ENCODE results near the gene F3.

The F3 gene

DNA sequence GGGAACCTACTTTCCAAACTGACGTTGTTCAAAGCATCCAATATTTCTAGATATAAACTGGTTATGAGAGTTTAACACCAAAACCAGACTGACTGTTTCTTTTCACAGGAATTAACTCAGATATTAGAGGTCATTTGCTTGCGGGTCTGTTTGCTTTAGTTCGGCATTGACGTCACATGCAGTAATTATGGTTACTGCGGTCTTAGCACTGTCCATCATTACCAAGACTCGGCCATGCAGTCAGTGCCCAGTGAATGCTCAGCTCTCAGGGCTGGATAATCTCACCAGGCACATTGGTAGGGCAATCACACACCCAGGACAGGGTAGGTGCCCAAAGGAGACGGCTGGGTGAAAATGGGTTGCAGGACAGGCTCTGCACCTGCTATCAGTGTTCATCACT is 9.9 kb upstream of the F3 start:
- H3K27ac ChIP-seq (ENCODE audit: low read depth, low read length) = no peak overlapping the region

DNA sequence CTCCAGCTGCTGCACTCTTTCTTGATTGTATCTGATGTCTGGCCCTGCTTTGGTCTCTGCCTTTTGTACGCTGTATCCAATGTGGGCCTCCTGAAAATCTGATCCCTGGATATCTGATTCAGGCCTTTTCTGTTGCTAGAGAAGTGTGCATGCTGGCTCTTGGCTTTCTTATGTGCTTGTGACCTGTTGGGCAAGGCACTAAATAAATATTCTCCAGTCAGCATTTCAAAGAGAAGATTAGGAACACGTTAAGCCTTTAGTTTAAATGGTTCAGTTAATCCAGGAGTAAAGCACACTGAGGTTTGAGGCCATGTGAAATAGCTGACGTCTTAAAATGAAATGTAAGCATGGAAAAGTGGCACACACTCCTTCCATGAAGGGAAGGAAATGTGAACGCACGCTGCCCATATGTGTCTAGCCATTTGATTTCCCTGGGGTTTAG is 9.3 kb upstream of the F3 start:
- H3K36me3 ChIP-seq (ENCODE audit: control insufficient read depth, insufficient read depth, low read length) = no peaks in the 10 kb centered on the region
- H3K4me3 ChIP-seq (ENCODE audit: low read length) = no peak overlapping the region
- no peak for DNase-seq
- H3K27me3 ChIP-seq (ENCODE audit: insufficient read depth, low read length, poor library complexity) = no peaks in the 10 kb centered on the region
- no peak overlapping the region for H3K9ac ChIP-seq (ENCODE audit: low read length)
- H3K18ac ChIP-seq (ENCODE audit: low read length) = peak overlapping the region; percentile 9
- no peaks in the 10 kb centered on the region for H3K79me1 ChIP-seq (ENCODE audit: low read length)
- H2BK15ac ChIP-seq (replicated peaks; ENCODE audit: low read depth) = no peak overlapping the region
- no peak overlapping the region for H2AK5ac ChIP-seq (ENCODE audit: low read length)
- H4K8ac ChIP-seq (ENCODE audit: low read depth, low read length) = no peak overlapping the region
- H3K56ac ChIP-seq (ENCODE audit: low read length) = no peak overlapping the region
- no peaks in the 10 kb centered on the region for H3K79me2 ChIP-seq (ENCODE audit: control insufficient read depth, insufficient read depth, low read length)
- no peak overlapping the region for H2BK120ac ChIP-seq (ENCODE audit: low read depth, low read length)
- H3K4ac ChIP-seq (ENCODE audit: low read depth, low read length) = no peak overlapping the region
- no peak overlapping the region for H3K27ac ChIP-seq (ENCODE audit: low read depth, low read length)
- no peak overlapping the region for H2BK5ac ChIP-seq (ENCODE audit: low read length)
- H4K5ac ChIP-seq (ENCODE audit: low read length) = no peak overlapping the region
- H3K23ac ChIP-seq (ENCODE audit: low read length) = no peak overlapping the region
- H3K4me2 ChIP-seq (ENCODE audit: low read length) = no peak overlapping the region
- peaks cover 11% of the 10 kb centered on the region for H3K4me1 ChIP-seq (ENCODE audit: control insufficient read depth, low read depth, low read length)
- no CpG with 5 or more reads among the region's 5 CpGs for WGBS (ENCODE audit: extremely low coverage, insufficient coverage, low lambda C conversion rate)

More for the DNA sequence above, 9.9 kb upstream of the F3 start:
- Histone ChIP-seq H3K18ac (ENCODE audit: low read length) (no peak overlapping the region), H2AK5ac (ENCODE audit: low read length) (no peak overlapping the region), H2BK15ac (replicated peaks; ENCODE audit: low read depth) (no peak overlapping the region), H3K56ac (ENCODE audit: low read length) (no peak overlapping the region), H3K36me3 (ENCODE audit: control insufficient read depth, insufficient read depth, low read length) (no peaks in the 10 kb centered on the region), H3K27me3 (ENCODE audit: insufficient read depth, low read length, poor library complexity) (no peaks in the 10 kb centered on the region), H3K4me1 (ENCODE audit: control insufficient read depth, low read depth, low read length) (peaks cover 11% of the 10 kb centered on the region), H4K5ac (ENCODE audit: low read length) (no peak overlapping the region), H4K8ac (ENCODE audit: low read depth, low read length) (no peak overlapping the region), H3K4me3 (ENCODE audit: low read length) (no peak overlapping the region), H2BK5ac (ENCODE audit: low read length) (no peak overlapping the region), H3K79me2 (ENCODE audit: control insufficient read depth, insufficient read depth, low read length) (no peaks in the 10 kb centered on the region), H3K4ac (ENCODE audit: low read depth, low read length) (no peak overlapping the region), H3K23ac (ENCODE audit: low read length) (no peak overlapping the region), H3K79me1 (ENCODE audit: low read length) (no peaks in the 10 kb centered on the region), H3K4me2 (ENCODE audit: low read length) (no peak overlapping the region), H3K9ac (ENCODE audit: low read length) (no peak overlapping the region), H2BK120ac (ENCODE audit: low read depth, low read length) (no peak overlapping the region)
- no peak for DNase-seq
- no CpG with 5 or more reads among the region's 7 CpGs for WGBS (ENCODE audit: extremely low coverage, insufficient coverage, low lambda C conversion rate)

DNA sequence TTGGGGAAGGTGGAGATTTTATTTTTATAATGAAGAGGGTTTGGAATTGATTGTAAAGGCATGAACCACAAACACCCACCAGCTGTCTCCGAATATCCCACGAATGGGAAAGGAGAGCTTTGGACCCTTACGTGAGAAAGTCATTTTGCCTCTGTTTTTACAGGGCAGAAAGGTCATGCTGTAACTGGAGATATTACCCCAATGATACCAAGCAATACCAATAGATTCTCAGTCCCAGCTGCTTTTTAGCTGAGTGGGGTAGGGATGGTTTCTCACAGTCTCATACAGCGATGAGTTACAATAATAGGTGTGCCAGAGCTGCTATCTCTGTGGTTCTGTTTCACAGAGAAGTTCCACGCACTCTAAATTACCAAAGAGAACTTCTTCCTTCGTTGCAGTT is 8.8 kb upstream of the F3 start:
- H3K9ac ChIP-seq (ENCODE audit: low read length) = no peak overlapping the region
- no peak overlapping the region for H3K23ac ChIP-seq (ENCODE audit: low read length)
- no peak for DNase-seq
- H4K5ac ChIP-seq (ENCODE audit: low read length) = no peak overlapping the region
- H3K56ac ChIP-seq (ENCODE audit: low read length) = no peak overlapping the region
- no peak overlapping the region for H3K4ac ChIP-seq (ENCODE audit: low read depth, low read length)
- WGBS (ENCODE audit: extremely low coverage, insufficient coverage, low lambda C conversion rate) = no CpG with 5 or more reads among the region's 6 CpGs
- no peaks in the 10 kb centered on the region for H3K79me1 ChIP-seq (ENCODE audit: low read length)
- no peak overlapping the region for H3K4me2 ChIP-seq (ENCODE audit: low read length)
- no peak overlapping the region for H2AK5ac ChIP-seq (ENCODE audit: low read length)
- peaks cover 11% of the 10 kb centered on the region for H3K4me1 ChIP-seq (ENCODE audit: control insufficient read depth, low read depth, low read length)
- no peak overlapping the region for H3K4me3 ChIP-seq (ENCODE audit: low read length)
- H3K27me3 ChIP-seq (ENCODE audit: insufficient read depth, low read length, poor library complexity) = no peaks in the 10 kb centered on the region
- no peak overlapping the region for H3K27ac ChIP-seq (ENCODE audit: low read depth, low read length)
- no peak overlapping the region for H4K8ac ChIP-seq (ENCODE audit: low read depth, low read length)
- H3K79me2 ChIP-seq (ENCODE audit: control insufficient read depth, insufficient read depth, low read length) = no peaks in the 10 kb centered on the region
- H2BK15ac ChIP-seq (replicated peaks; ENCODE audit: low read depth) = no peak overlapping the region
- H2BK5ac ChIP-seq (ENCODE audit: low read length) = no peak overlapping the region
- H2BK120ac ChIP-seq (ENCODE audit: low read depth, low read length) = no peak overlapping the region
- no peaks in the 10 kb centered on the region for H3K36me3 ChIP-seq (ENCODE audit: control insufficient read depth, insufficient read depth, low read length)
- peak overlapping the region; percentile 9 for H3K18ac ChIP-seq (ENCODE audit: low read length)

DNA sequence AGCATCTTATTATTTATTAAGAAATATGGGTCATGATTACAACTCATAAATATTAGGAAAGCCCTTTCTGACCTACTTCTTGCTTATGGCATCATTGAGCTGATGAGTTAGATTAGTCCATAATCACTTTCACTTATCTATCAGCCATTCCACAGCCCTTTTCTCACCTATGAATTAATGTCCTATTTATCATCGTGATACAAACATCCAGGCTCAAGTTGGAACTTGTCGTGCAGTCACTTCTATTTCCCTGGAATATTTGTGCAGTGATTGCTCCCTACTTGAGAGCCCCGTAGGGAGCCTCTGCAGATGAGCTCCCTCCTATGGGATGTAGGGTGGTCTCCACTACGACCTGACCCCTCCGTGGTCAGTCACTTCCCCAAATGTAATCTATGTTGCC is 8.1 kb upstream of the F3 start:
- H2BK5ac ChIP-seq (ENCODE audit: low read length) = no peak overlapping the region
- no peak overlapping the region for H2BK15ac ChIP-seq (replicated peaks; ENCODE audit: low read depth)
- no peak overlapping the region for H2BK120ac ChIP-seq (ENCODE audit: low read depth, low read length)
- DNase-seq = no peak
- H2AK5ac ChIP-seq (ENCODE audit: low read length) = no peak overlapping the region
- no peaks in the 10 kb centered on the region for H3K79me2 ChIP-seq (ENCODE audit: control insufficient read depth, insufficient read depth, low read length)
- no peak overlapping the region for H3K23ac ChIP-seq (ENCODE audit: low read length)
- no peak overlapping the region for H3K9ac ChIP-seq (ENCODE audit: low read length)
- H3K18ac ChIP-seq (ENCODE audit: low read length) = no peak overlapping the region
- no CpG with 5 or more reads among the region's 5 CpGs for WGBS (ENCODE audit: extremely low coverage, insufficient coverage, low lambda C conversion rate)
- H3K4me3 ChIP-seq (ENCODE audit: low read length) = no peak overlapping the region
- no peak overlapping the region for H3K56ac ChIP-seq (ENCODE audit: low read length)
- no peaks in the 10 kb centered on the region for H3K27me3 ChIP-seq (ENCODE audit: insufficient read depth, low read length, poor library complexity)
- no peak overlapping the region for H3K27ac ChIP-seq (ENCODE audit: low read depth, low read length)
- H4K8ac ChIP-seq (ENCODE audit: low read depth, low read length) = no peak overlapping the region
- no peak overlapping the region for H3K4me2 ChIP-seq (ENCODE audit: low read length)
- no peaks in the 10 kb centered on the region for H3K79me1 ChIP-seq (ENCODE audit: low read length)
- no peaks in the 10 kb centered on the region for H3K36me3 ChIP-seq (ENCODE audit: control insufficient read depth, insufficient read depth, low read length)
- H3K4ac ChIP-seq (ENCODE audit: low read depth, low read length) = no peak overlapping the region
- peaks cover 11% of the 10 kb centered on the region for H3K4me1 ChIP-seq (ENCODE audit: control insufficient read depth, low read depth, low read length)
- no peak overlapping the region for H4K5ac ChIP-seq (ENCODE audit: low read length)

DNA sequence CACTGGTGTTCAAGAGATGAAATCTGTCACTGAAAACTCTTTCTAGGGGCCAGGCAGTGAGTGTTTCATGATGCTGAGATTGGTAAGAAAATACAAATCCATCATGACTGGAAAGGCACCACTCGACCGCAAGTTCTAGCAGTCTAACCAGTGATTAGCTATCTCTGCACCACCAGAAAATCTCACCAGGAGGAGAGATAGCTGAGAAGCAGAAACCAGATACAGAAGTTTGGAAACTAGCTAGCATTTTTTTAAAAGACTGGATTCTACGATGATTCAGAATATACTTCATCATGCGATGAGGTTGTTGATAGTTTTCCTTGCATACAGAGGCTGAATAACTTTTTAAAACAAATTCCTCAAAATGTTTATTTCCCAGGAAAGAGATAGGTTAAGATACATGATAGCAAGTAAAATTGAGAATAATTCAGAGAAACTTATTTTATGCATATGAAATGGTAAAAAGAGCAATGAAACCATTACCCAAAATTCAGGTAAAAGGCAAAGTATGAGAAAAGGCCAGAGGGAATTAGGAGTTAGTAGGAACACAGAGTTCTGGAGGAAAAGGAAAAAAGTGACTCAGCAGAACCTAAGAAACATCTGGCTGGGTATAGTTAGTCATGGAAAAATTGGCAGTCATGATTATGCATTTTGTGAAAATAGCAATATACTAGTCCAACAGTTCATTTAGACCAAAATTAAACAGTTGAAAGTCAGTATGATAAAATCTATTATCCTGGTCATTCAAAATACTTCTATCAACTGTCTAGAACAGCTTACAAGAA is 3.3 kb upstream of the F3 start:
- H3K27me3 ChIP-seq (ENCODE audit: insufficient read depth, low read length, poor library complexity) = no peaks in the 10 kb centered on the region
- no peak overlapping the region for H3K23ac ChIP-seq (ENCODE audit: low read length)
- H3K9ac ChIP-seq (ENCODE audit: low read length) = no peak overlapping the region
- peaks cover 2% of the 10 kb centered on the region for H3K4me1 ChIP-seq (ENCODE audit: control insufficient read depth, low read depth, low read length)
- no peak overlapping the region for H4K5ac ChIP-seq (ENCODE audit: low read length)
- no peaks in the 10 kb centered on the region for H3K36me3 ChIP-seq (ENCODE audit: control insufficient read depth, insufficient read depth, low read length)
- H3K56ac ChIP-seq (ENCODE audit: low read length) = no peak overlapping the region
- H2BK120ac ChIP-seq (ENCODE audit: low read depth, low read length) = no peak overlapping the region
- H3K4ac ChIP-seq (ENCODE audit: low read depth, low read length) = no peak overlapping the region
- no peak overlapping the region for H3K4me2 ChIP-seq (ENCODE audit: low read length)
- H4K8ac ChIP-seq (ENCODE audit: low read depth, low read length) = no peak overlapping the region
- peaks cover 5% of the 10 kb centered on the region for H3K79me2 ChIP-seq (ENCODE audit: control insufficient read depth, insufficient read depth, low read length)
- WGBS (ENCODE audit: extremely low coverage, insufficient coverage, low lambda C conversion rate) = no CpG with 5 or more reads among the region's 4 CpGs
- no peak overlapping the region for H2BK15ac ChIP-seq (replicated peaks; ENCODE audit: low read depth)
- H3K18ac ChIP-seq (ENCODE audit: low read length) = no peak overlapping the region
- no peak overlapping the region for H3K4me3 ChIP-seq (ENCODE audit: low read length)
- peak; percentile 71 for DNase-seq
- no peak overlapping the region for H2AK5ac ChIP-seq (ENCODE audit: low read length)
- no peak overlapping the region for H3K27ac ChIP-seq (ENCODE audit: low read depth, low read length)
- no peaks in the 10 kb centered on the region for H3K79me1 ChIP-seq (ENCODE audit: low read length)
- no peak overlapping the region for H2BK5ac ChIP-seq (ENCODE audit: low read length)

Measured in mesendoderm (in vitro differentiated cells).